ENCODE data around the gene UBC. TPM values are rescaled to one million over a fixed set of nuclear protein-coding genes. Genes with fewer than 3 reads are reported as not detected.

The UBC gene
- polyA plus RNA-seq, 3 donors: 951 to 1,149 (median 1,141) TPM

DNA sequence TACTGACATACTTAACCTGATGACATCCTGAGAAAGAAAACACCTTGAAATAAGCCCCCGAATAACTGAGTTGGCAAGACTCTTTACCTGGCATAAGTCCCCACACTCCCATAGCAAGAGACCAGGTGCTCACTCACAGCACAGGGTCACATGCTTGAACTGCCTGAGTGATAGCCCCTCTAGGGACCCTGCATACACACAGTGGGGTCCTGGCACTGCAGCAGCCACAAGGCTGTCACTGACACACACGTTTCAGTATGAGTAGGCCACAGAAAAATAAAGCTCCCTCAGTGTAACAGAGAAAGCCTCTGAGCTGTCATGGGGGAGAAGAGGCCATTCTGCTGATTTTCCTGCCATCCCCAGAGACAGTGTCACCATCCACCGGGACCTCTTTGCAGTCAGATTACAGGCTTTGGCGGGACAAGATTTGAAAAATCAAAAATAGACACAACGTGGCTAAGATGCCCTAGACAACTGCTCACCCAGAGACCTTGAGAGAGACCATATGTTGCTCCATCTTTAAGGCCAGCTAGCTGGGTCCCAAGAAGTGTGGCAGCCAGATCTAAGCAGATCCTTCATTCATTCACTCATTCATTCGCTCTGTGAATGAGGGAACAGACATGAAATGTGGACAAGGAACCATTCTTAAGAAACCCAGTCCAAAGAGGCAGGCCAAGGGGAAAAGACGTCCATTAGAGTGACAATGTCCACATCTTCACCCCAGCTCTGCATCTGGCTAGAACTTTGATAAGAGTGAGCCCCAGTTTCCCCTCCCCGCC lies 52.4 kb downstream of the UBC start:
- no peak for DNase-seq (ENCODE audit: extremely low read depth in 1 of 11, low read depth in 9 of 11, low spot score in 4 of 11)

Other genes with a start within 250 kb of the UBC start
- 10 to 100 TPM; 22.4 to 27.6 (median 22.9) TPM for gene SCARB1, start 50.8 kb downstream of the UBC start, polyA plus RNA-seq (ENCODE audit: insufficient read length in 3 of 3)
- gene DHX37, start 74.5 kb upstream of the UBC start, polyA plus RNA-seq (ENCODE audit: insufficient read length in 3 of 3): 10 to 100 TPM in 2 of 3 donors, 1 to 10 TPM in 1; 8.0 to 11.7 (median 11.6) TPM
- 10 to 100 TPM in 2 of 3 donors, 1 to 10 TPM in 1; 9.1 to 10.6 (median 10.3) TPM for gene BRI3BP, start 79.0 kb upstream of the UBC start, polyA plus RNA-seq (ENCODE audit: insufficient read length in 3 of 3)
- 10 to 100 TPM; 21.7 to 26.2 (median 25.7) TPM for gene AACS, start 150.8 kb upstream of the UBC start, polyA plus RNA-seq (ENCODE audit: insufficient read length in 3 of 3)

Data from renal cortex interstitium (tissue), 11 donors.